PC-3 (cell line): ENCODE results near the gene ABHD14A.

ENCODE experiments used
- CTCF ChIP-seq: fragments of 300-600 bp; sonication (generic); conservative IDR thresholded peaks from 2 replicates; pipeline ENCODE4 v1.5.1; 2017; ENCODE audit warnings: antibody characterized with exemption, low read depth, mild to moderate bottlenecking, low read length
- EZH2 ChIP-seq: fragments of 300-600 bp; sonication (generic); IDR thresholded peaks from one replicate; pipeline ENCODE4 v1.6.1; 2017; ENCODE audit warnings: antibody characterized with exemption, mild to moderate bottlenecking, low read length; ENCODE audit not compliant: unreplicated experiment

- no peak for TF ChIP-seq EZH2
- no peak for TF ChIP-seq CTCF
Observed at GRCh38 chr3:51966486-51966885, 8.4 kb upstream of the ABHD14A start.
